ENCODE data around the gene LIME1.

The LIME1 gene

GRCh38 chr20:63745961-63746731 lies 9.7 kb downstream of the LIME1 start:
- no peak overlapping the region for H3K9ac ChIP-seq
- H3K4me3 ChIP-seq (ENCODE audit: low read depth, low read length), result no peak overlapping the region
- peaks cover 6% of the 10 kb centered on the region for H3K4me1 ChIP-seq
- no peaks in the 10 kb centered on the region for H3K79me2 ChIP-seq
- TF ChIP-seq, protein P1, sequence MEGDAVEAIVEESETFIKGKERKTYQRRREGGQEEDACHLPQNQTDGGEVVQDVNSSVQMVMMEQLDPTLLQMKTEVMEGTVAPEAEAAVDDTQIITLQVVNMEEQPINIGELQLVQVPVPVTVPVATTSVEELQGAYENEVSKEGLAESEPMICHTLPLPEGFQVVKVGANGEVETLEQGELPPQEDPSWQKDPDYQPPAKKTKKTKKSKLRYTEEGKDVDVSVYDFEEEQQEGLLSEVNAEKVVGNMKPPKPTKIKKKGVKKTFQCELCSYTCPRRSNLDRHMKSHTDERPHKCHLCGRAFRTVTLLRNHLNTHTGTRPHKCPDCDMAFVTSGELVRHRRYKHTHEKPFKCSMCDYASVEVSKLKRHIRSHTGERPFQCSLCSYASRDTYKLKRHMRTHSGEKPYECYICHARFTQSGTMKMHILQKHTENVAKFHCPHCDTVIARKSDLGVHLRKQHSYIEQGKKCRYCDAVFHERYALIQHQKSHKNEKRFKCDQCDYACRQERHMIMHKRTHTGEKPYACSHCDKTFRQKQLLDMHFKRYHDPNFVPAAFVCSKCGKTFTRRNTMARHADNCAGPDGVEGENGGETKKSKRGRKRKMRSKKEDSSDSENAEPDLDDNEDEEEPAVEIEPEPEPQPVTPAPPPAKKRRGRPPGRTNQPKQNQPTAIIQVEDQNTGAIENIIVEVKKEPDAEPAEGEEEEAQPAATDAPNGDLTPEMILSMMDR (IDR thresholded peaks at IDR 0.05), result no peak
- H3K36me3 ChIP-seq (ENCODE audit: control insufficient read depth, insufficient read depth, low read length), result no peaks in the 10 kb centered on the region
- H3K27ac ChIP-seq, result no peak overlapping the region
- H3K27me3 ChIP-seq (ENCODE audit: control insufficient read depth, insufficient read depth, low read length), result no peaks in the 10 kb centered on the region
- H3K9me3 ChIP-seq (ENCODE audit: control insufficient read depth, low read length), result no peaks in the 10 kb centered on the region
- H2AFZ ChIP-seq, result no peak overlapping the region
- H3K4me2 ChIP-seq (ENCODE audit: low read length), result no peak overlapping the region

DNA sequence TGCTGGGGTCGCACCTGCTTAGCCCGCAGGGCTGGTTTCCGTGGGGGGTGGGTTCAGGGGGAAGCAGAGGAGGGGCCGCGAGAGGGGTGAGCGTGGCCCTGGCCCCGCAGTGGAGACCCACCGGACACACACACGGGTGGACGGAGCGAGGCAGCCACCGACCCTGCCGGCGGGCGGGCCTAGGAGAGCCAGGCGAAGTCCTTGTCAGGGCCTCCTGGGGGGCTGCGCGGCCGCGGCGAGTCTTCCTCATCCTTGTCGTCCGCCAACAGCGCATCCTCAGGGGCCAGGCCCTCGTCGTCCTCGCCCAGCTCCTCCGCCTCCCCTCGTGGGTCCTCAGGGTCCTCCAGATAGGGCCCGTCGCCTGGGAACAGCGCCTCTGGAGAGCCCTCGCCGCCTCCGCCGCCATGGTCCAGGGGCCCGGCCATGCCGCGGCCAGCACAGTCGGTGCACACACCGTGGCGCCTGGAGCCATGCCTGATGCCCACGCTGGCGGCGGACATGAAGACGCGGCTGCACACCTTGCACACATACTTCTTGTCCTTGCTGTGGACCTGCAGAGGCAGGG lies 10.4 kb downstream of the LIME1 start:
- no peaks in the 10 kb centered on the region for H3K79me2 ChIP-seq
- H3K36me3 ChIP-seq (ENCODE audit: control insufficient read depth, insufficient read depth, low read length), result no peaks in the 10 kb centered on the region
- H3K27ac ChIP-seq, result no peak overlapping the region
- H3K4me3 ChIP-seq (ENCODE audit: low read depth, low read length), result no peak overlapping the region
- no peaks in the 10 kb centered on the region for H3K9me3 ChIP-seq (ENCODE audit: control insufficient read depth, low read length)
- no peak overlapping the region for H3K4me2 ChIP-seq (ENCODE audit: low read length)
- H3K9ac ChIP-seq, result no peak overlapping the region
- H3K4me1 ChIP-seq, result peaks cover under 1% of the 10 kb centered on the region
- H3K27me3 ChIP-seq (ENCODE audit: control insufficient read depth, insufficient read depth, low read length), result no peaks in the 10 kb centered on the region
- TF ChIP-seq, protein P1 (IDR thresholded peaks at IDR 0.05), result no peak
- no peak overlapping the region for H2AFZ ChIP-seq

DNA sequence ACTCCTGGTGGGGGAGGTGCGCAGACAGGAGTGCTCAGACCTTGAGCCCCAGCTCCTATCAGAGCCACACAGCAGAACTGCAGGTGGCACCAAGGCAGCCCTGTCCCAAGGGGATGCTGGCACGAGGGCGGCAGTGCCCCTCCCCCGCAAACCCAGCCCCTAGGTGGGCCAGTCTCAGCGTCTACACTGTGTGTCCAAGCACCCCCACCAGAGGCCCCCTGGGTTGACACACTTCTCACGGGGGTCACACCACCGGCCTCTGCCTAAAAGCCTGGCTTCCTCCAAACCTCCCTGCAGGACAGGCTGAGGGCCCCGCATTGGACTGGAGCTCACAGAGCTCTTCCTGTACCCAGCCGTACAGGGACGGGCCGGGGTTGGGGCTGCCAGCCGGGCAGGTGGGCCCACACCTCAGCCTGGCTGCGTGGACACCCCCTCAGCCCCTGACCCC lies 11.2 kb downstream of the LIME1 start:
- H3K27me3 ChIP-seq (ENCODE audit: control insufficient read depth, insufficient read depth, low read length), result no peaks in the 10 kb centered on the region
- no peaks in the 10 kb centered on the region for H3K79me2 ChIP-seq
- H2AFZ ChIP-seq, result no peak overlapping the region
- H3K4me2 ChIP-seq (ENCODE audit: low read length), result no peak overlapping the region
- H3K9ac ChIP-seq, result no peak overlapping the region
- H3K9me3 ChIP-seq (ENCODE audit: control insufficient read depth, low read length), result no peaks in the 10 kb centered on the region
- H3K4me3 ChIP-seq (ENCODE audit: low read depth, low read length), result no peak overlapping the region
- TF ChIP-seq, protein P1 (IDR thresholded peaks at IDR 0.05), result no peak
- no peaks in the 10 kb centered on the region for H3K36me3 ChIP-seq (ENCODE audit: control insufficient read depth, insufficient read depth, low read length)
- H3K27ac ChIP-seq, result no peak overlapping the region
- no peaks in the 10 kb centered on the region for H3K4me1 ChIP-seq

- Histone ChIP-seq H2AFZ (no peak overlapping the region), H3K27ac (no peak overlapping the region), H3K9me3 (ENCODE audit: control insufficient read depth, low read length) (no peaks in the 10 kb centered on the region), H3K4me2 (ENCODE audit: low read length) (no peak overlapping the region), H3K4me1 (no peaks in the 10 kb centered on the region), H3K36me3 (ENCODE audit: control insufficient read depth, insufficient read depth, low read length) (no peaks in the 10 kb centered on the region), H3K79me2 (no peaks in the 10 kb centered on the region), H3K27me3 (ENCODE audit: control insufficient read depth, insufficient read depth, low read length) (no peaks in the 10 kb centered on the region), H3K4me3 (ENCODE audit: low read depth, low read length) (no peak overlapping the region), H3K9ac (no peak overlapping the region)
- TF ChIP-seq, protein P1 (IDR thresholded peaks at IDR 0.05), result no peak
Observed at GRCh38 chr20:63748070-63748933, 11.8 kb downstream of the LIME1 start.

All from parathyroid adenoma (tissue), 2 donors.